Measurements from ENCODE around the gene GPRC5A. TPM values are rescaled to one million over a fixed set of nuclear protein-coding genes. Genes with fewer than 3 reads are reported as not detected.

The GPRC5A gene
- total and polyA plus RNA-seq, 2 of the 8 experiments (the other 6 are each of a cell fraction or from before 2014, with no cell fraction given) = 1.0 to 1.4 TPM

GRCh38 chr12:12890543-12891079 is 751 bp upstream of the GPRC5A start (continued):
- peak; percentile 9 to 15 (median 11); a peak in 2 of 4 replicates for TF ChIP-seq CTCF (IDR thresholded peaks at IDR 0.05; ENCODE audit: control extremely low read depth in 1 of 3, insufficient read depth in 1 of 3, low read depth in 1 of 3, low read length in 3 of 3)
- no peak for TF ChIP-seq TAF1 (IDR thresholded peaks at IDR 0.05; ENCODE audit: low read depth, low read length)
- no peak for TF ChIP-seq CHD7 (IDR thresholded peaks at IDR 0.05; ENCODE audit: insufficient replicate concordance, low read length)
- no peak for TF ChIP-seq TEAD4 (IDR thresholded peaks at IDR 0.05; ENCODE audit: low read depth, low read length)
- no peak for TF ChIP-seq EZH2 (IDR thresholded peaks at IDR 0.05; ENCODE audit: low read depth, low read length, severe bottlenecking)
- TF ChIP-seq RAD21 (IDR thresholded peaks at IDR 0.05 in 1 of 2, conservative IDR thresholded peaks at IDR 0.05 in 1 of 2; ENCODE audit: low read depth in 2 of 2, low read length in 2 of 2) = peak; percentile 6 to 38; a peak in 3 of 4 replicates
- no peak for TF ChIP-seq GTF2F1 (IDR thresholded peaks at IDR 0.05; ENCODE audit: borderline replicate concordance, low read depth, low read length)
